ENCODE results near the gene TSLP.

Gene TSLP

GRCh38 chr5:111071413-111071812 is at the start of gene TSLP:
TSLP (plus strand) TSS chr5:111071713; CDS start chr5:111071891, 178 bp downstream.
- DNase-seq (ENCODE audit: low read depth in 2 of 2) = no peak

- DNase-seq (ENCODE audit: low read depth in 2 of 2) = no peak
These were observed 49.2 kb upstream of the TSLP start for GRCh38 chr5:111022301-111022700.

GRCh38 chr5:111028865-111029264 is 42.6 kb upstream of the TSLP start:
- no peak for DNase-seq (ENCODE audit: low read depth in 2 of 2)

- no peak for DNase-seq (ENCODE audit: low read depth in 2 of 2)
These were observed 27.6 kb upstream of the TSLP start for GRCh38 chr5:111043712-111044506.

GRCh38 chr5:111058064-111058463 is 13.4 kb upstream of the TSLP start:
- no peak for DNase-seq (ENCODE audit: low read depth in 2 of 2)

- DNase-seq (ENCODE audit: low read depth in 2 of 2) = no peak
These were observed 11.3 kb upstream of the TSLP start for GRCh38 chr5:111060169-111060568.

- no peak for DNase-seq (ENCODE audit: low read depth in 2 of 2)
These were observed 9.9 kb upstream of the TSLP start for GRCh38 chr5:111061618-111062017.

- no peak for DNase-seq (ENCODE audit: low read depth in 2 of 2)
These were observed 7.7 kb upstream of the TSLP start for GRCh38 chr5:111063709-111064322.

GRCh38 chr5:111066261-111066938 is 5.1 kb upstream of the TSLP start:
- DNase-seq (ENCODE audit: low read depth in 2 of 2) = no peak

GRCh38 chr5:111068213-111068612 is 3.3 kb upstream of the TSLP start:
- no peak for DNase-seq (ENCODE audit: low read depth in 2 of 2)

- no peak for DNase-seq (ENCODE audit: low read depth in 2 of 2)
These were observed 1.7 kb upstream of the TSLP start for GRCh38 chr5:111069839-111070238.

- peak; percentile 23 to 29 for DNase-seq (ENCODE audit: low read depth in 2 of 2)
These were observed 1.0 kb upstream of the TSLP start for GRCh38 chr5:111070272-111071134.

GRCh38 chr5:111072949-111073682 is 1.6 kb downstream of the TSLP start:
- peak; percentile 39 to 51 for DNase-seq (ENCODE audit: low read depth in 2 of 2)

- DNase-seq (ENCODE audit: low read depth in 2 of 2) = no peak
These were observed 2.7 kb downstream of the TSLP start for GRCh38 chr5:111074244-111074643.

GRCh38 chr5:111075520-111075919 is 4.0 kb downstream of the TSLP start:
- no peak for DNase-seq (ENCODE audit: low read depth in 2 of 2)

- no peak for DNase-seq (ENCODE audit: low read depth in 2 of 2)
These were observed 4.6 kb downstream of the TSLP start for GRCh38 chr5:111076091-111076490.

GRCh38 chr5:111077678-111078077 is 6.2 kb downstream of the TSLP start:
- no peak for DNase-seq (ENCODE audit: low read depth in 2 of 2)

- DNase-seq (ENCODE audit: low read depth in 2 of 2) = no peak
These were observed 8.3 kb downstream of the TSLP start for GRCh38 chr5:111079846-111080245.

- DNase-seq (ENCODE audit: low read depth in 2 of 2) = no peak
These were observed 11.8 kb downstream of the TSLP start for GRCh38 chr5:111083323-111083722.

GRCh38 chr5:111092062-111092853 is 20.7 kb downstream of the TSLP start, which contains the start of gene WDR36:
WDR36 (plus strand) TSS chr5:111092348; CDS start chr5:111092457, 109 bp downstream.
- DNase-seq (ENCODE audit: low read depth in 2 of 2) = peak; percentile 80 to 85
